Astrocyte (in vitro differentiated cells and primary cell): ENCODE measurements around the gene NFATC1. TPM values are rescaled to one million over a fixed set of nuclear protein-coding genes. Genes with fewer than 3 reads are reported as not detected.

Experiments used
- DNase-seq: peaks from one replicate; pipeline ENCODE4 v3.0.0-alpha.2; 2010; ENCODE audit warnings: low read depth
- FAIRE-seq: peaks from 2 replicates; lab custom pipeline; 2011; peaks lifted over from hg19 to GRCh38; lab: Jason Lieb, UNC
- H2AFZ ChIP-seq: 2 replicates; pipeline ENCODE4 v1.6.0; 2012; ENCODE audit warnings: low read depth, low read length, inconsistent platforms
- H3K27ac ChIP-seq: 2 replicates; pipeline ENCODE4 v1.5.1; 2011; ENCODE audit warnings: low read depth, low read length, inconsistent platforms
- H3K27me3 ChIP-seq: 2 replicates; pipeline ENCODE4 v1.6.0; 2011; ENCODE audit warnings: low read length, inconsistent platforms; ENCODE audit not compliant: insufficient read depth
- H3K36me3 ChIP-seq: 2 replicates; pipeline ENCODE4 v1.5.1; 2011; ENCODE audit warnings: low read length, inconsistent platforms; ENCODE audit not compliant: insufficient read depth
- H3K4me1 ChIP-seq: 2 replicates; pipeline ENCODE4 v1.5.1; 2011; ENCODE audit warnings: low read length, inconsistent platforms; ENCODE audit not compliant: insufficient read depth
- H3K4me2 ChIP-seq: 2 replicates; pipeline ENCODE4 v1.6.0; 2012; ENCODE audit warnings: low read length, inconsistent platforms
- H3K4me3 ChIP-seq: 2 replicates; pipeline ENCODE4 v1.5.1; 2011; ENCODE audit warnings: low read depth, mild to moderate bottlenecking, low read length, inconsistent platforms; ENCODE audit not compliant: insufficient read depth
- H3K79me2 ChIP-seq: 2 replicates; pipeline ENCODE4 v1.6.0; 2012; ENCODE audit warnings: mild to moderate bottlenecking, low read length, inconsistent platforms; ENCODE audit not compliant: insufficient read depth
- H3K9ac ChIP-seq: 2 replicates; pipeline ENCODE4 v1.6.0; 2012; ENCODE audit warnings: mild to moderate bottlenecking, low read length, inconsistent platforms
- H3K9me3 ChIP-seq: 2 replicates; pipeline ENCODE4 v1.5.1; 2012; ENCODE audit warnings: low read depth, mild to moderate bottlenecking, low read length, inconsistent platforms; ENCODE audit not compliant: insufficient read depth
- H4K20me1 ChIP-seq: 2 replicates; pipeline ENCODE4 v1.6.0; 2012; ENCODE audit warnings: low read length, inconsistent platforms; ENCODE audit not compliant: insufficient read depth
- H3K27ac Mint-ChIP-seq: one replicate; pipeline ENCODE4 v1.8.0; 2021; ENCODE audit warnings: mild to moderate bottlenecking, mixed read lengths; ENCODE audit not compliant: unreplicated experiment
- H3K27me3 Mint-ChIP-seq: one replicate; pipeline ENCODE4 v1.8.0; 2021; ENCODE audit warnings: low read depth, mixed read lengths; ENCODE audit not compliant: unreplicated experiment
- H3K36me3 Mint-ChIP-seq: one replicate; pipeline ENCODE4 v1.8.0; 2021; ENCODE audit warnings: low read depth, mixed read lengths; ENCODE audit not compliant: unreplicated experiment
- H3K4me1 Mint-ChIP-seq: one replicate; pipeline ENCODE4 v1.8.0; 2021; ENCODE audit warnings: low read depth, mixed read lengths; ENCODE audit not compliant: unreplicated experiment
- H3K4me3 Mint-ChIP-seq: one replicate; pipeline ENCODE4 v1.8.0; 2021; ENCODE audit warnings: mild to moderate bottlenecking, moderate library complexity, mixed read lengths; ENCODE audit not compliant: unreplicated experiment
- H3K9me3 Mint-ChIP-seq: one replicate; pipeline ENCODE4 v1.8.0; 2021; ENCODE audit warnings: mild to moderate bottlenecking, mixed read lengths; ENCODE audit not compliant: unreplicated experiment
- EZH2 ChIP-seq: IDR thresholded peaks from 2 replicates; pipeline ENCODE4 v1.6.1; 2012; ENCODE audit warnings: mild to moderate bottlenecking, low read length, inconsistent platforms; ENCODE audit not compliant: insufficient read depth
- total RNA-seq: library from RNA; stranded (reverse); gene quantifications from 2 replicates; pipeline ENCODE4 v1.2.1, GENCODE V29; 2021
- TF ChIP-seq, protein P1 (sequence below): IDR thresholded peaks from 2 replicates; pipeline ENCODE4 v1.5.1; 2011; ENCODE audit warnings: low read depth, mild to moderate bottlenecking, inconsistent platforms, low read length, moderate library complexity; ENCODE audit not compliant: insufficient read depth

Gene NFATC1
- total RNA-seq, 1 donor from 2014 or later, result 11.0 TPM

DNA sequence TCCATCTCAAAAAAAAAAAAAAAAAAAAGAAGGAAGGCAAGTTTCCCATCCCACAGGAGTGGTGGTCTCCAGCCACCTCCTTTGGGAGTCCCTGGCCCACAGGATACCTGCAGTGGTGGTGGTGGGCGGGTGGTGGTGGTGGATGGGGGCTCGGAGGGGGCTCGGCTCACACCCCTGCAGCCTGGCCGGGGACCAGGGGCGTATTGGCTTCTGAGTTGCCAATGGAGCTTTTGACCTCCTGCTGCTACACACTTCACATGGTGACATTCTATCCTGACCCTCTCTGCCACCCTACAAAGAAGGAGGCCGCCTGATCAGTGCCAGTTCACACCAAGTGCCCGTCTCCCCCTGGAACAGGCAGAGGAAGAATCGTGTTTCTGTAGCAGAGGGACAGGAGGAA is 119.6 kb downstream of the NFATC1 start:
- no peak overlapping the region for H3K27ac Mint-ChIP-seq
- Histone ChIP-seq H4K20me1 (no peaks in the 10 kb centered on the region), H3K79me2 (no peaks in the 10 kb centered on the region), H2AFZ (no peak overlapping the region), H3K4me3 (no peak overlapping the region), H3K4me2 (no peak overlapping the region), H3K36me3 (no peaks in the 10 kb centered on the region), H3K9me3 (no peaks in the 10 kb centered on the region), H3K9ac (no peak overlapping the region), H3K27me3 (peaks cover 13% of the 10 kb centered on the region), H3K4me1 (no peaks in the 10 kb centered on the region), H3K27ac (no peak overlapping the region)
- DNase-seq, result no peak
- no peak overlapping the region for H3K4me3 Mint-ChIP-seq
- H3K36me3 Mint-ChIP-seq, result no peaks in the 10 kb centered on the region
- H3K27me3 Mint-ChIP-seq, result no peaks in the 10 kb centered on the region
- no peaks in the 10 kb centered on the region for H3K9me3 Mint-ChIP-seq
- no peak for FAIRE-seq
- H3K4me1 Mint-ChIP-seq, result no peaks in the 10 kb centered on the region
- TF ChIP-seq, protein P1, sequence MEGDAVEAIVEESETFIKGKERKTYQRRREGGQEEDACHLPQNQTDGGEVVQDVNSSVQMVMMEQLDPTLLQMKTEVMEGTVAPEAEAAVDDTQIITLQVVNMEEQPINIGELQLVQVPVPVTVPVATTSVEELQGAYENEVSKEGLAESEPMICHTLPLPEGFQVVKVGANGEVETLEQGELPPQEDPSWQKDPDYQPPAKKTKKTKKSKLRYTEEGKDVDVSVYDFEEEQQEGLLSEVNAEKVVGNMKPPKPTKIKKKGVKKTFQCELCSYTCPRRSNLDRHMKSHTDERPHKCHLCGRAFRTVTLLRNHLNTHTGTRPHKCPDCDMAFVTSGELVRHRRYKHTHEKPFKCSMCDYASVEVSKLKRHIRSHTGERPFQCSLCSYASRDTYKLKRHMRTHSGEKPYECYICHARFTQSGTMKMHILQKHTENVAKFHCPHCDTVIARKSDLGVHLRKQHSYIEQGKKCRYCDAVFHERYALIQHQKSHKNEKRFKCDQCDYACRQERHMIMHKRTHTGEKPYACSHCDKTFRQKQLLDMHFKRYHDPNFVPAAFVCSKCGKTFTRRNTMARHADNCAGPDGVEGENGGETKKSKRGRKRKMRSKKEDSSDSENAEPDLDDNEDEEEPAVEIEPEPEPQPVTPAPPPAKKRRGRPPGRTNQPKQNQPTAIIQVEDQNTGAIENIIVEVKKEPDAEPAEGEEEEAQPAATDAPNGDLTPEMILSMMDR, result no peak
- TF ChIP-seq EZH2, result no peak

DNA sequence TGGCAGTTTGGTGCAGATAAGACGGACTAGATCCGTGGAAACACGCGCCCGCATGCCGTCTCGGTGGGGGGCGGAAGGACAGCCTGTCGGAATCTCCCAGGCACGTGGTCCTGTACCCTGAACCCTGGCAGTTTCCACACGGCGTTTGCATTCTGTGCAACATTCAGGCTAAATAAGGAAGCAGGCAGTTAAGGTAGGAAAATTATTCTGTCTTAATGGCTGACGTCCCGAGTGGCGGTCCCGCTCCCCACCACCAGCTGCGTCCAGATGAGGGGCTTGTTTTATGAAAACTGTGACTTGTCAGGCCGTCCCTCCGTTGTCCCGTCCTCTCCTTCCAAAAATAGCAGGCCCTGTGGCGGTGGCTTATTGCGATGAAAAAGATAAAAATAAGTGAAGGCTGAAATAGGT is 120.2 kb downstream of the NFATC1 start:
- no peaks in the 10 kb centered on the region for H3K9me3 Mint-ChIP-seq
- H2AFZ ChIP-seq, result no peak overlapping the region
- H3K4me1 Mint-ChIP-seq, result no peaks in the 10 kb centered on the region
- H3K9ac ChIP-seq, result no peak overlapping the region
- TF ChIP-seq, protein P1, result no peak
- TF ChIP-seq EZH2, result no peak
- H3K27ac Mint-ChIP-seq, result peak overlapping the region; percentile 62
- H3K27me3 ChIP-seq, result peaks cover 13% of the 10 kb centered on the region
- no peak for FAIRE-seq
- no peaks in the 10 kb centered on the region for H3K4me1 ChIP-seq
- H3K27me3 Mint-ChIP-seq, result no peaks in the 10 kb centered on the region
- no peaks in the 10 kb centered on the region for H3K36me3 ChIP-seq
- H3K79me2 ChIP-seq, result no peaks in the 10 kb centered on the region
- no peak overlapping the region for H3K4me3 ChIP-seq
- no peak overlapping the region for H3K4me3 Mint-ChIP-seq
- no peaks in the 10 kb centered on the region for H3K9me3 ChIP-seq
- no peaks in the 10 kb centered on the region for H3K36me3 Mint-ChIP-seq
- no peak overlapping the region for H3K4me2 ChIP-seq
- no peaks in the 10 kb centered on the region for H4K20me1 ChIP-seq
- H3K27ac ChIP-seq, result no peak overlapping the region
- no peak for DNase-seq

DNA sequence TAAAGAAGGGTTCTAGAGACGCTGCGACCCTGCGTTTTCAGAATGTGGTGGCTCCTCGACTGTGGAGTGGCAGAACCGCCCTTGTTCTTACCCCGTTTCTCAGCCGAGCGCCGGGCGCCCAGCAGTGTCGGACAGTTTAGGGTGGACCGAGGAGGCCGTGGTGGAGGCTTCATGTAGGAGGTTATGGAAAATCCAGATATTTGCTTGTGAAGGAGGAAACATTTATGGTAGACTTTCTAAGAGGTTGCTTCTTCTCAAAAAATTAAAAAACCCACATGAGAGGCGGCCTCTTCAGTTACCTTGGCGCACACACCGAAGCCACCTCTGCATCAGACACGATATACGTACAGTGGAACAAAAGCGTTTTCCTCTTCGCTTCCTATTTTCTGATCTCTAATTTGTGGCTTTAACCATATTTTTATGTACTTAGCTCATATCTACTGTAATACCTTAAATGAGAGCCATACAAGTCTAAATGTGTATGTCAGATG is 120.8 kb downstream of the NFATC1 start:
- no peak overlapping the region for H3K4me2 ChIP-seq
- no peak overlapping the region for H3K4me3 ChIP-seq
- no peak overlapping the region for H3K27ac ChIP-seq
- no peaks in the 10 kb centered on the region for H3K9me3 ChIP-seq
- H3K27me3 ChIP-seq, result peaks cover 13% of the 10 kb centered on the region
- Mint-ChIP-seq H3K27me3 (no peaks in the 10 kb centered on the region), H3K9me3 (no peaks in the 10 kb centered on the region), H3K4me3 (no peak overlapping the region), H3K4me1 (no peaks in the 10 kb centered on the region), H3K36me3 (no peaks in the 10 kb centered on the region), H3K27ac (no peak overlapping the region)
- H4K20me1 ChIP-seq, result no peaks in the 10 kb centered on the region
- no peaks in the 10 kb centered on the region for H3K4me1 ChIP-seq
- DNase-seq, result no peak
- no peak overlapping the region for H2AFZ ChIP-seq
- H3K9ac ChIP-seq, result no peak overlapping the region
- TF ChIP-seq, protein P1, result no peak
- TF ChIP-seq EZH2, result no peak
- H3K79me2 ChIP-seq, result no peaks in the 10 kb centered on the region
- H3K36me3 ChIP-seq, result no peaks in the 10 kb centered on the region
- FAIRE-seq, result no peak
